SK-N-SH treated with all-trans-retinoic acid at 6 μM for 48 hours (cell line): ENCODE results near the gene NIT2.

ENCODE experiments used
- ATAC-seq: fragments of 200-7000 bp; cut with Tn5 transposase; 3 replicates; pipeline ENCODE4 v1.9.1; 2020; ENCODE audit warnings: mild to moderate bottlenecking, moderate library complexity
- BACH2 ChIP-seq: fragments of 250-450 bp; sonication (Bioruptor Pico); IDR thresholded peaks from 2 replicates; pipeline ENCODE4 v1.9.0; 2021; ENCODE audit warnings: mild to moderate bottlenecking, borderline replicate concordance
- CSDC2 ChIP-seq: fragments of 250-450 bp; sonication (Bioruptor Pico); IDR thresholded peaks from 2 replicates; pipeline ENCODE4 v1.5.0; 2020; ENCODE audit warnings: mild to moderate bottlenecking, moderate library complexity
- ESRRG ChIP-seq: fragments of 250-450 bp; sonication (Bioruptor Pico); IDR thresholded peaks from 2 replicates; pipeline ENCODE4 v1.6.1; 2021; ENCODE audit warnings: mild to moderate bottlenecking
- GLIS3 ChIP-seq: fragments of 250-450 bp; sonication (Bioruptor Pico); IDR thresholded peaks from 2 replicates; pipeline ENCODE4 v1.5.0; 2020; ENCODE audit warnings: mild to moderate bottlenecking, moderate library complexity
- ISL1 ChIP-seq: fragments of 250-450 bp; sonication (Bioruptor Pico); IDR thresholded peaks from 2 replicates; pipeline ENCODE4 v2.1.2; 2022; ENCODE audit warnings: mild to moderate bottlenecking, moderate library complexity
- OSR1 ChIP-seq: fragments of 250-450 bp; sonication (Bioruptor Pico); IDR thresholded peaks from 2 replicates; pipeline ENCODE4 v1.8.0; 2022; ENCODE audit warnings: moderate library complexity, mild to moderate bottlenecking, inconsistent platforms
- PPARA ChIP-seq: fragments of 250-450 bp; sonication (Bioruptor Pico); IDR thresholded peaks from 2 replicates; pipeline ENCODE4 v1.5.0; 2020; ENCODE audit warnings: mild to moderate bottlenecking, borderline replicate concordance
- RARB ChIP-seq: fragments of 250-450 bp; sonication (Bioruptor Pico); IDR thresholded peaks from 2 replicates; pipeline ENCODE4 v1.8.0; 2021; ENCODE audit warnings: mild to moderate bottlenecking, moderate library complexity
- SNAI2 ChIP-seq: fragments of 250-450 bp; sonication (Bioruptor Pico); IDR thresholded peaks from 2 replicates; pipeline ENCODE4 v1.5.0; 2020; ENCODE audit warnings: mild to moderate bottlenecking, moderate library complexity
- TCF4 ChIP-seq: fragments of 250-450 bp; sonication (Bioruptor Pico); IDR thresholded peaks from 2 replicates; pipeline ENCODE4 v1.8.0; 2021; ENCODE audit warnings: mild to moderate bottlenecking, moderate library complexity, borderline replicate concordance
- TOX ChIP-seq: fragments of 250-450 bp; sonication (Bioruptor Pico); IDR thresholded peaks from 2 replicates; pipeline ENCODE4 v1.8.0; 2021; ENCODE audit warnings: mild to moderate bottlenecking, moderate library complexity, borderline replicate concordance
- ZC3H10 ChIP-seq: fragments of 250-450 bp; sonication (Bioruptor Pico); IDR thresholded peaks from 2 replicates; pipeline ENCODE4 v1.5.1; 2021; ENCODE audit warnings: mild to moderate bottlenecking, moderate library complexity
- ZFP3 ChIP-seq: fragments of 250-450 bp; sonication (Bioruptor Pico); IDR thresholded peaks from 2 replicates; pipeline ENCODE4 v1.5.0; 2020; ENCODE audit warnings: mild to moderate bottlenecking, moderate library complexity
- ZFP30 ChIP-seq: fragments of 450-650 bp; formaldehyde crosslinking; IDR thresholded peaks from 2 replicates; pipeline ENCODE4 v1.5.0; 2022; ENCODE audit warnings: mild to moderate bottlenecking, moderate library complexity
- ZNF565 ChIP-seq: fragments of 450-650 bp; formaldehyde crosslinking; conservative IDR thresholded peaks from 2 replicates; pipeline ENCODE4 v1.5.0; 2020; ENCODE audit warnings: low read depth, mild to moderate bottlenecking, moderate library complexity
- ZNF70 ChIP-seq: fragments of 450-650 bp; formaldehyde crosslinking; IDR thresholded peaks from 2 replicates; pipeline ENCODE4 v1.5.0; 2020; ENCODE audit warnings: mild to moderate bottlenecking, moderate library complexity
- TF ChIP-seq, protein P1 (sequence below): fragments of 250-450 bp; sonication (Bioruptor Pico); IDR thresholded peaks from 2 replicates; pipeline ENCODE4 v1.8.0; 2021; ENCODE audit warnings: low read depth, mild to moderate bottlenecking, moderate library complexity, borderline replicate concordance
- TF ChIP-seq, protein P2 (sequence below): fragments of 250-450 bp; sonication (Bioruptor Pico); IDR thresholded peaks from 2 replicates; pipeline ENCODE4 v1.8.0; 2020; ENCODE audit warnings: mild to moderate bottlenecking, moderate library complexity, borderline replicate concordance
- TF ChIP-seq, protein P3 (sequence below): fragments of 250-450 bp; sonication (Bioruptor Pico); IDR thresholded peaks from 2 replicates; pipeline ENCODE4 v1.5.1; 2021; ENCODE audit warnings: mild to moderate bottlenecking, moderate library complexity
- TF ChIP-seq, protein P4 (sequence below): fragments of 250-450 bp; sonication (Bioruptor Pico); IDR thresholded peaks from 2 replicates; pipeline ENCODE4 v1.5.1; 2020; ENCODE audit warnings: low read depth, mild to moderate bottlenecking, moderate library complexity
- TF ChIP-seq, protein P5 (sequence below): fragments of 250-450 bp; sonication (Bioruptor Pico); IDR thresholded peaks from 2 replicates; pipeline ENCODE4 v1.5.0; 2020; ENCODE audit warnings: mild to moderate bottlenecking, moderate library complexity

Gene NIT2

DNA sequence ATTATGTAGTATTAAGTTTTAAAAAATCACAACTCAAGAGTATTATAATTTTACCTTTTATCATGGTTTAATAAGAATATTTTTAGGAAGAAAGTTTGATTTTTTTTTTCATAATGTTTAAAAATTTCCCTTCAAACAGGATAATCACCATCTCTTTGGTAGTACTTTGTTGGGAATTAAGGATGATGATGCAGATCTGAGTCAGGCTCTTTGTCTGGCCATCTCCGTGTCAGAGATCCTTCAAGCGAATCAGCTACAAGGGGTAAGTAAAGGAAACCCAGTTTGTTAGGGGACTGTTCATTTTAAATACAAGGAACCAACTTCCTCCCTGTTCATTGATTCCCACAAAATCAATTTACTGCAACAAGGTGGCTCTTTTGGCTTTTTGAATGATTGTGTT lies 36.8 kb upstream of the NIT2 start:
- TF ChIP-seq ISL1 (CRISPR knock-in tag) (no peak), GLIS3 (CRISPR knock-in tag) (no peak), BACH2 (CRISPR knock-in tag) (no peak), ZC3H10 (no peak), OSR1 (CRISPR knock-in tag) (no peak), CSDC2 (no peak), ZNF70 (CRISPR knock-in tag) (no peak), SNAI2 (CRISPR knock-in tag) (no peak), ZFP3 (CRISPR knock-in tag) (no peak), TOX (CRISPR knock-in tag) (no peak), PPARA (no peak), ZFP30 (CRISPR knock-in tag) (no peak), ZNF565 (CRISPR knock-in tag) (no peak), RARB (CRISPR knock-in tag) (no peak)
- TF ChIP-seq, protein P1, sequence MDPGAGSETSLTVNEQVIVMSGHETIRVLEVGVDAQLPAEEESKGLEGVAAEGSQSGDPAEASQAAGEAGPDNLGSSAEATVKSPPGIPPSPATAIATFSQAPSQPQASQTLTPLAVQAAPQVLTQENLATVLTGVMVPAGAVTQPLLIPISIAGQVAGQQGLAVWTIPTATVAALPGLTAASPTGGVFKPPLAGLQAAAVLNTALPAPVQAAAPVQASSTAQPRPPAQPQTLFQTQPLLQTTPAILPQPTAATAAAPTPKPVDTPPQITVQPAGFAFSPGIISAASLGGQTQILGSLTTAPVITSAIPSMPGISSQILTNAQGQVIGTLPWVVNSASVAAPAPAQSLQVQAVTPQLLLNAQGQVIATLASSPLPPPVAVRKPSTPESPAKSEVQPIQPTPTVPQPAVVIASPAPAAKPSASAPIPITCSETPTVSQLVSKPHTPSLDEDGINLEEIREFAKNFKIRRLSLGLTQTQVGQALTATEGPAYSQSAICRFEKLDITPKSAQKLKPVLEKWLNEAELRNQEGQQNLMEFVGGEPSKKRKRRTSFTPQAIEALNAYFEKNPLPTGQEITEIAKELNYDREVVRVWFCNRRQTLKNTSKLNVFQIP (CRISPR knock-in tag), result no peak
- TF ChIP-seq, protein P2, sequence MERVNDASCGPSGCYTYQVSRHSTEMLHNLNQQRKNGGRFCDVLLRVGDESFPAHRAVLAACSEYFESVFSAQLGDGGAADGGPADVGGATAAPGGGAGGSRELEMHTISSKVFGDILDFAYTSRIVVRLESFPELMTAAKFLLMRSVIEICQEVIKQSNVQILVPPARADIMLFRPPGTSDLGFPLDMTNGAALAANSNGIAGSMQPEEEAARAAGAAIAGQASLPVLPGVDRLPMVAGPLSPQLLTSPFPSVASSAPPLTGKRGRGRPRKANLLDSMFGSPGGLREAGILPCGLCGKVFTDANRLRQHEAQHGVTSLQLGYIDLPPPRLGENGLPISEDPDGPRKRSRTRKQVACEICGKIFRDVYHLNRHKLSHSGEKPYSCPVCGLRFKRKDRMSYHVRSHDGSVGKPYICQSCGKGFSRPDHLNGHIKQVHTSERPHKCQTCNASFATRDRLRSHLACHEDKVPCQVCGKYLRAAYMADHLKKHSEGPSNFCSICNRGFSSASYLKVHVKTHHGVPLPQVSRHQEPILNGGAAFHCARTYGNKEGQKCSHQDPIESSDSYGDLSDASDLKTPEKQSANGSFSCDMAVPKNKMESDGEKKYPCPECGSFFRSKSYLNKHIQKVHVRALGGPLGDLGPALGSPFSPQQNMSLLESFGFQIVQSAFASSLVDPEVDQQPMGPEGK (CRISPR knock-in tag), result no peak
- TF ChIP-seq, protein P3, sequence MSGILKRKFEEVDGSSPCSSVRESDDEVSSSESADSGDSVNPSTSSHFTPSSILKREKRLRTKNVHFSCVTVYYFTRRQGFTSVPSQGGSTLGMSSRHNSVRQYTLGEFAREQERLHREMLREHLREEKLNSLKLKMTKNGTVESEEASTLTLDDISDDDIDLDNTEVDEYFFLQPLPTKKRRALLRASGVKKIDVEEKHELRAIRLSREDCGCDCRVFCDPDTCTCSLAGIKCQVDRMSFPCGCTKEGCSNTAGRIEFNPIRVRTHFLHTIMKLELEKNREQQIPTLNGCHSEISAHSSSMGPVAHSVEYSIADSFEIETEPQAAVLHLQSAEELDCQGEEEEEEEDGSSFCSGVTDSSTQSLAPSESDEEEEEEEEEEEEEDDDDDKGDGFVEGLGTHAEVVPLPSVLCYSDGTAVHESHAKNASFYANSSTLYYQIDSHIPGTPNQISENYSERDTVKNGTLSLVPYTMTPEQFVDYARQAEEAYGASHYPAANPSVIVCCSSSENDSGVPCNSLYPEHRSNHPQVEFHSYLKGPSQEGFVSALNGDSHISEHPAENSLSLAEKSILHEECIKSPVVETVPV (CRISPR knock-in tag), result no peak
- TF ChIP-seq, protein P4, sequence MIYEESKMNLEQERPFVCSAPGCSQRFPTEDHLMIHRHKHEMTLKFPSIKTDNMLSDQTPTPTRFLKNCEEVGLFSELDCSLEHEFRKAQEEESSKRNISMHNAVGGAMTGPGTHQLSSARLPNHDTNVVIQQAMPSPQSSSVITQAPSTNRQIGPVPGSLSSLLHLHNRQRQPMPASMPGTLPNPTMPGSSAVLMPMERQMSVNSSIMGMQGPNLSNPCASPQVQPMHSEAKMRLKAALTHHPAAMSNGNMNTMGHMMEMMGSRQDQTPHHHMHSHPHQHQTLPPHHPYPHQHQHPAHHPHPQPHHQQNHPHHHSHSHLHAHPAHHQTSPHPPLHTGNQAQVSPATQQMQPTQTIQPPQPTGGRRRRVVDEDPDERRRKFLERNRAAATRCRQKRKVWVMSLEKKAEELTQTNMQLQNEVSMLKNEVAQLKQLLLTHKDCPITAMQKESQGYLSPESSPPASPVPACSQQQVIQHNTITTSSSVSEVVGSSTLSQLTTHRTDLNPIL, result no peak
- TF ChIP-seq, protein P5, sequence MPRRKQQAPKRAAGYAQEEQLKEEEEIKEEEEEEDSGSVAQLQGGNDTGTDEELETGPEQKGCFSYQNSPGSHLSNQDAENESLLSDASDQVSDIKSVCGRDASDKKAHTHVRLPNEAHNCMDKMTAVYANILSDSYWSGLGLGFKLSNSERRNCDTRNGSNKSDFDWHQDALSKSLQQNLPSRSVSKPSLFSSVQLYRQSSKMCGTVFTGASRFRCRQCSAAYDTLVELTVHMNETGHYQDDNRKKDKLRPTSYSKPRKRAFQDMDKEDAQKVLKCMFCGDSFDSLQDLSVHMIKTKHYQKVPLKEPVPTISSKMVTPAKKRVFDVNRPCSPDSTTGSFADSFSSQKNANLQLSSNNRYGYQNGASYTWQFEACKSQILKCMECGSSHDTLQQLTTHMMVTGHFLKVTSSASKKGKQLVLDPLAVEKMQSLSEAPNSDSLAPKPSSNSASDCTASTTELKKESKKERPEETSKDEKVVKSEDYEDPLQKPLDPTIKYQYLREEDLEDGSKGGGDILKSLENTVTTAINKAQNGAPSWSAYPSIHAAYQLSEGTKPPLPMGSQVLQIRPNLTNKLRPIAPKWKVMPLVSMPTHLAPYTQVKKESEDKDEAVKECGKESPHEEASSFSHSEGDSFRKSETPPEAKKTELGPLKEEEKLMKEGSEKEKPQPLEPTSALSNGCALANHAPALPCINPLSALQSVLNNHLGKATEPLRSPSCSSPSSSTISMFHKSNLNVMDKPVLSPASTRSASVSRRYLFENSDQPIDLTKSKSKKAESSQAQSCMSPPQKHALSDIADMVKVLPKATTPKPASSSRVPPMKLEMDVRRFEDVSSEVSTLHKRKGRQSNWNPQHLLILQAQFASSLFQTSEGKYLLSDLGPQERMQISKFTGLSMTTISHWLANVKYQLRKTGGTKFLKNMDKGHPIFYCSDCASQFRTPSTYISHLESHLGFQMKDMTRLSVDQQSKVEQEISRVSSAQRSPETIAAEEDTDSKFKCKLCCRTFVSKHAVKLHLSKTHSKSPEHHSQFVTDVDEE, result no peak
- no peak for ATAC-seq

DNA sequence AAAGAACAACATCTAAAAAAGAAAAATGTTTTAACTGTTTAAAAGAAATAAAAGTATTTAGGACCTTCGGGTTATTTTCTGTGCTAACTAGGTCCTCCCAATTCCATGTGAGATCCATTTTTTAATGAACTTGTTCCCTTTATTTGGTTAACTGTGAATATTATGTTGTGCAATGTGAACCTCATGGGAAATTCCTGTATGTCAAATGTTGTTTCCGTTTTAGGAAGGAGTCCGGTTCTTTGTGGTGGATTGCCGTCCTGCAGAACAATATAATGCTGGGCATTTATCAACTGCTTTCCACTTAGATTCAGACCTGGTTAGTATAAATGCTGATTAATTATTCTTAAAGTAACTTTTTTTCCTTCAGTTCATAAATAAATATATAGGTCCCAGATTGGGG lies 35.5 kb upstream of the NIT2 start:
- no peak for ATAC-seq
- TF ChIP-seq ESRRG (no peak), TCF4 (CRISPR knock-in tag) (no peak), ZFP30 (CRISPR knock-in tag) (no peak), ZC3H10 (no peak), PPARA (no peak), ISL1 (CRISPR knock-in tag) (no peak), TOX (CRISPR knock-in tag) (no peak), ZFP3 (CRISPR knock-in tag) (no peak), ZNF565 (CRISPR knock-in tag) (no peak)
- TF ChIP-seq, protein P4, result no peak
- TF ChIP-seq, protein P3 (CRISPR knock-in tag), result no peak
